Measurements from ENCODE around the gene TRIM62. TPM values are rescaled to one million over a fixed set of nuclear protein-coding genes. Genes with fewer than 3 reads are reported as not detected.

Gene TRIM62
- total RNA-seq, 2 experiments from 2014 or later, result 3.8 to 5.2 TPM

DNA sequence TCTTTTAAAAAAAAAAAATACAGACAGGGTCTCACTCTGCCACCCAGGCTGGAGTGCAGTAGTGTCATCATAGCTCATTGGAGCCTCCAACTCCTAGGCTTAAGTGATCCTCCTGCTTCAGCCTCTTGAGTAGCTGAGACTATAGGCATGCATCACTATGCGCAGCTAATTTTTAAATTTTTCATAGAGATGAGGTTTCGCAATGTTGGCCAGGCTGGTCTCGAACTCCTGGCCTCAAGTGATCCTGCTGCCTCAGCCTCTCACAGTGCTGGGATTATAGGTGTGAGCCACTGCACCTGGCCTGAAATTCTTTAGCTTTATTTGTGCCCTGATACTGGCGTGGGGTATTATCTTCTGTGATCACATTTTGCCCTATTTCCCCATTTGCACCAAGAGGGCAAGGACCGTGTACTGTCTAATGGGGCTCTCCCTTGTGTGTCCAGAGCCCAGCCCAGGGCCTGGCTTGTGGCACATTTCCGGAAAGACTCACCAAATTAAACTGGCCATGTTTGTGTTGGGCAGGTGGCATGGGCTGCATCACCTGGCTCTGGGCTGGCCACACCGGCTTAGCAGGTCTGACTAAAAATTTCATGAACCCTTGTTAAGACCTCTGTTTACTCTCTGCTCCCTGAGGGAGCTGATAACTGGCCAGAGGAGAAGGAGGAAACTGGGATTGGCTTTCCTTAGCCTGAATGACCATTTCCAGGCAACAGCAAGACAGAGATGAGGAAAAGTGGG lies 32.2 kb downstream of the TRIM62 start:
- no peaks in the 10 kb centered on the region for H3K27me3 Mint-ChIP-seq
- no peak overlapping the region for H3K27ac Mint-ChIP-seq
- CTCF ChIA-PET, result interaction anchor here (1.3 kb wide), 1 partner anchor 11 kb away, joined by 5 read pairs; no protein-coding TSS in a partner anchor
- H3K4me1 Mint-ChIP-seq (ENCODE audit: low read depth), result no peaks in the 10 kb centered on the region
- H3K9me3 Mint-ChIP-seq, result no peaks in the 10 kb centered on the region
- H3K36me3 Mint-ChIP-seq (ENCODE audit: low read depth), result peaks cover 2% of the 10 kb centered on the region
- TF ChIP-seq, protein P1, sequence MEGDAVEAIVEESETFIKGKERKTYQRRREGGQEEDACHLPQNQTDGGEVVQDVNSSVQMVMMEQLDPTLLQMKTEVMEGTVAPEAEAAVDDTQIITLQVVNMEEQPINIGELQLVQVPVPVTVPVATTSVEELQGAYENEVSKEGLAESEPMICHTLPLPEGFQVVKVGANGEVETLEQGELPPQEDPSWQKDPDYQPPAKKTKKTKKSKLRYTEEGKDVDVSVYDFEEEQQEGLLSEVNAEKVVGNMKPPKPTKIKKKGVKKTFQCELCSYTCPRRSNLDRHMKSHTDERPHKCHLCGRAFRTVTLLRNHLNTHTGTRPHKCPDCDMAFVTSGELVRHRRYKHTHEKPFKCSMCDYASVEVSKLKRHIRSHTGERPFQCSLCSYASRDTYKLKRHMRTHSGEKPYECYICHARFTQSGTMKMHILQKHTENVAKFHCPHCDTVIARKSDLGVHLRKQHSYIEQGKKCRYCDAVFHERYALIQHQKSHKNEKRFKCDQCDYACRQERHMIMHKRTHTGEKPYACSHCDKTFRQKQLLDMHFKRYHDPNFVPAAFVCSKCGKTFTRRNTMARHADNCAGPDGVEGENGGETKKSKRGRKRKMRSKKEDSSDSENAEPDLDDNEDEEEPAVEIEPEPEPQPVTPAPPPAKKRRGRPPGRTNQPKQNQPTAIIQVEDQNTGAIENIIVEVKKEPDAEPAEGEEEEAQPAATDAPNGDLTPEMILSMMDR (IDR thresholded peaks at IDR 0.05), result no peak
- POLR2A ChIA-PET, result interaction anchor here (0.9 kb wide), 1 partner anchor 11 kb away, joined by 3 read pairs; no protein-coding TSS in a partner anchor
- intact Hi-C loops (cut with micrococcal nuclease), result no loop called here
- DNase-seq, result no peak
- no peak for ATAC-seq
- H3K4me3 Mint-ChIP-seq, result no peak overlapping the region

DNA sequence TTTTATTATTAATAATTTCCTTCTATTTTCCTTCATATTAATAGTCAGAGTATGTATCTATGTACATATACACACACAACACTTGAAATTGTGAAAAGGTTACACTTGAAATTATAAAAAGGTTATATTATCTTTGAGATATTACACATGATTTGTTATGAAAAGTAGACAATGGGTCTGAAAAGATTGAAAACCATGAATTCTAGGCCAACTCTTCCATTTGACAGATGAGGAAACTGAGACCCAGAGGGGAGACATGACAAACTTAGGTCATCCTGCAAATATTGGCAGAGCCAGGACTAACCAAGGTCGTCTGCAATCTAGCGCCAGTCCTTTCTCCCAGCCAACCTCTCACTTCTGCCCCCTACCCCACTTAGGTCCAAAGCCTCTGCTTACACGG lies 33.2 kb downstream of the TRIM62 start:
- ATAC-seq (no peak), DNase-seq (no peak)
- Mint-ChIP-seq H3K4me1 (ENCODE audit: low read depth) (no peaks in the 10 kb centered on the region), H3K27ac (no peak overlapping the region), H3K9me3 (no peaks in the 10 kb centered on the region), H3K27me3 (no peaks in the 10 kb centered on the region), H3K36me3 (ENCODE audit: low read depth) (peaks cover 2% of the 10 kb centered on the region), H3K4me3 (no peak overlapping the region)
- TF ChIP-seq, protein P1 (IDR thresholded peaks at IDR 0.05), result no peak
- CTCF ChIA-PET, result no interaction called here
- intact Hi-C loops (cut with micrococcal nuclease), result no loop called here
- POLR2A ChIA-PET, result no interaction called here

DNA sequence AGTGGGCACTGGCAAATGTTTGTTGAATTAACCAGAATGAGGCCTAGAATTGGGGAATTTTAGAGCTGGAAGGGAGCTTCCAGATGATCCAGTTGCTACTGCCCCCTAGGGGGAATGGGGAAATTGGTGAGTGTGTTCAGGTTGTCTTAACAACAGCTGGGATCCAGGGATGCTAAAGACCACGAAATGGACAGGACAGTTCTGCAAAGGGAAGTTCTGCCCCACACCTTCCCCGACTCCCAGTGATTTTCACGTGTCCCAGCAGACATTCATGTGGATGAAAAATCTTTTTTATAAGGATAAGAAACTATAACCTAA lies 33.9 kb downstream of the TRIM62 start:
- H3K9me3 Mint-ChIP-seq, result no peaks in the 10 kb centered on the region
- TF ChIP-seq, protein P1 (IDR thresholded peaks at IDR 0.05), result peak; percentile 38
- H3K36me3 Mint-ChIP-seq (ENCODE audit: low read depth), result peaks cover 2% of the 10 kb centered on the region
- no peak overlapping the region for H3K4me3 Mint-ChIP-seq
- DNase-seq (peak; percentile 31), ATAC-seq (no peak)
- POLR2A ChIA-PET, result no interaction called here
- CTCF ChIA-PET, result interaction anchor here (0.6 to 0.8 kb wide), 2 partner anchors 21 to 58 kb away, joined by 3 read pairs; no protein-coding TSS in a partner anchor
- no peaks in the 10 kb centered on the region for H3K27me3 Mint-ChIP-seq
- intact Hi-C loops (cut with micrococcal nuclease), result no loop called here
- no peaks in the 10 kb centered on the region for H3K4me1 Mint-ChIP-seq (ENCODE audit: low read depth)
- H3K27ac Mint-ChIP-seq, result no peak overlapping the region

DNA sequence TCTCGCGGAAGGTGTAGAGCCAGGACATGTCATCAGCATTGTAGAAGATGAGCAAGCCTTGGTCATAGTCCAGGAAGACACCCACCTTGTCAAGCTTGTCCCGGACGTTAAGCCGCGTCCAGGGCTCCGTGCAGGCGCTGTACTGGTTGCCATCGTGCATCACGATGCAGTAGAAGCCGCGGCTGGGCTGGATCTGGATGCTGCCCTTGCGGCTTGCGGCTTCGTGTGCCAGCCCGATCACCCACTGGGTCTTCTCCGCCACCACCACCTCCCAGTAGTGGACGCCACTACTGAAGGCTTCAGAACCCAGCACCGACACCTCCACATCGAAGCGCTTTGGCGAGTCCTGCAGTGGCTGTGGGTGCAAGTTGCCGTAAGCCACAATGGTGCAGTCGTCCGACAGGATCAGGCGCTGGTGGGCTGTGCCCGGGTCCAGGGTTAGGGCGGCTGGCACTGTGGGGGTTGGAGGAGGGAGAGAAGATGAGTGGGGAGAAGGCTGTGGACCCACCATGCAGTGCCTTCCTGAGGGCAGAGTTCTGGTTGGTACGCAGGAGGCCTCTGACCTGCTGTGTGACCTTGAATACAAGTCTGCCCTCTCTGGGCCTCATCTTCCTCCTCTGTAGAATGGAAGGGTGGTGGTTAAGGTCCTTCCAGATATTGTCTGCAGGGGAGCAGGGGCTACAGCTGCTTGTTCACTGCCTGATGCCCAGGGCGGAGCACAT lies 34.4 kb downstream of the TRIM62 start:
- Mint-ChIP-seq H3K36me3 (ENCODE audit: low read depth) (peaks cover 2% of the 10 kb centered on the region), H3K9me3 (no peaks in the 10 kb centered on the region), H3K27me3 (no peaks in the 10 kb centered on the region), H3K4me1 (ENCODE audit: low read depth) (no peaks in the 10 kb centered on the region), H3K27ac (no peak overlapping the region), H3K4me3 (no peak overlapping the region)
- ATAC-seq (no peak), DNase-seq (no peak)
- TF ChIP-seq, protein P1 (IDR thresholded peaks at IDR 0.05), result no peak
- ChIA-PET CTCF (interaction anchor here (0.6 to 1.9 kb wide), 3 partner anchors 20 to 58 kb away, joined by 3 to 7 read pairs (median 3); no protein-coding TSS in a partner anchor), POLR2A (no interaction called here)
- intact Hi-C loops (cut with micrococcal nuclease), result no loop called here

DNA sequence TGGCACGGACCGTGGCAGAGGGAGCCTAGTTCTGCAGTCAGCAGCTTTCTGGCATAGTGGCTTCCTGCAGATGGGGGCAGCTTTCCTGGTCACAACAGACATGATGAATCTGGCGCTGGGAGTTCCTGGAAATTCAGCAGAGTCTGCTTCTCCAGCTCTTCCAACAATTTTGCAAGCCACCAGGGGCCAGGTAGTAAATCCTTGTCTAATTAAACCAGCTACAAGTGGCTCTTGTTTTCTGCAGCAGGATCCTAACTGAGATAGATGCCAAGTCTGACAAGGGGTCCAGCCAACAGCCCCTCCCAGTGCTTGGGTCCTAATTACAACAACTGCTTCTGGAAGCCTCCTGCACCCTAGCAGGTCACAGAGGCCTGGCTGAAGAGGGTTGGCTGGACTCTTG lies 35.8 kb downstream of the TRIM62 start:
- CTCF ChIA-PET, result interaction anchor here (0.9 to 1.9 kb wide), 4 partner anchors 11 to 213 kb away, joined by 3 to 7 read pairs (median 4); no protein-coding TSS in a partner anchor
- no peaks in the 10 kb centered on the region for H3K9me3 Mint-ChIP-seq
- no peaks in the 10 kb centered on the region for H3K27me3 Mint-ChIP-seq
- POLR2A ChIA-PET, result interaction anchor here (1.5 kb wide), 1 partner anchor 71 kb away, joined by 4 read pairs; no protein-coding TSS in a partner anchor
- intact Hi-C loops (cut with micrococcal nuclease), result no loop called here
- H3K36me3 Mint-ChIP-seq (ENCODE audit: low read depth), result peaks cover 2% of the 10 kb centered on the region
- TF ChIP-seq, protein P1 (IDR thresholded peaks at IDR 0.05), result no peak
- ATAC-seq (no peak), DNase-seq (no peak)
- H3K4me3 Mint-ChIP-seq, result no peak overlapping the region
- H3K27ac Mint-ChIP-seq, result no peak overlapping the region
- no peaks in the 10 kb centered on the region for H3K4me1 Mint-ChIP-seq (ENCODE audit: low read depth)

Data from activated CD8-positive, alpha-beta T cell treated with anti-CD3 and anti-CD28 coated beads for 36 hours (primary cell).